ENCODE measurements around the gene ATP1B3.

Gene ATP1B3

DNA sequence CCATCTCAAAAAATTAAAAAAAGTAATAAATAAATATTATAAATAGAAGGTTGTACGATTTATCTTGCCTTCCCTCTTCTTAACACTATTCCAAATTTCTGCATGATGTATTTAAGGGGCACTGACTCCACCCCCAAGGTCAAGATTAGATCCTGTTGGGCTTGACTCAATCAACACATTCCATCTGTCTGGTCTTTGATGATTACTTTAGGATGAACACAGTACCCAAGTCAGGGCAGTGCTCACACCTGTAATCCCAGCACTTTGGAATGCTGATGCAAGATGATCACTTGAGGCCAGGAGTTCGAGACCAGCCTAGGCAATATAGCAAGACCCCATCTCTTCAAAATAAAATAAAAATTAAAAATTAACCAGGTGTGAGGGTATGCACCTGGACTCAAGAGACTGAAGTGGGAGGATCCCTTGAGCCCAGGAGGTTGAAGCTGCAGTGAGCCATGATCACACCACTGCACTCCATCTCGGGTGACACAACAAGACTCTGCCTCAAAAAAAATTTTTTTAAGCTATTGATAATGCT lies 14.1 kb upstream of the ATP1B3 start:
- H3K4me3 ChIP-seq (ENCODE audit: low read depth in 1 of 2, low read length in 2 of 2): no peak overlapping the region
- no peak overlapping the region for H3K27ac ChIP-seq (ENCODE audit: low read depth, low read length)
- no peak overlapping the region for H3K9ac ChIP-seq (ENCODE audit: low read length)
- H3K36me3 ChIP-seq (ENCODE audit: insufficient read depth, low read length): no peaks in the 10 kb centered on the region
- H3K4me1 ChIP-seq (ENCODE audit: insufficient read depth, low read length): no peaks in the 10 kb centered on the region
- no peaks in the 10 kb centered on the region for H3K27me3 ChIP-seq (ENCODE audit: control insufficient read depth in 1 of 2, insufficient read depth in 2 of 2, low read length in 2 of 2)
- H3K9me3 ChIP-seq (ENCODE audit: low read length): no peaks in the 10 kb centered on the region

DNA sequence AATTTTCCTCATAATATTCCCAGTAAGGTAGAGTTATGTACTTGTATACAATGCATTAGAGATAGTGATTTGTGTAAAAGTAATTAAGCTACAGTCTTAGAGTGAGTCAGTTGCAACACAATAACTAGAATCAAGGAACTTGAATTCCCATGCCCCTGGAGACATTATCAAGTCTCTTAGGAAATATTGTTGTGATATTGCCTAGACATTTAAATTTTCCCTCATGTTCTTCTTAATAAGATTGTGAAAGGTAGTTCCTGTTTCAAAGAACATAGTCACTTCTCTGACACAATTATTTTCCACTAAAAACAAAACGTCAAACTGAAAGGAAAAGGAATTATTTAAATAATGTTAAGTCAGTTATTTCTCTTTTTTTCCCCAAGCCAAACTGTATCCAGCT lies 13.0 kb upstream of the ATP1B3 start:
- no peaks in the 10 kb centered on the region for H3K4me1 ChIP-seq (ENCODE audit: insufficient read depth, low read length)
- no peak overlapping the region for H3K4me3 ChIP-seq (ENCODE audit: low read depth in 1 of 2, low read length in 2 of 2)
- no peak overlapping the region for H3K27ac ChIP-seq (ENCODE audit: low read depth, low read length)
- no peak overlapping the region for H3K9ac ChIP-seq (ENCODE audit: low read length)
- H3K27me3 ChIP-seq (ENCODE audit: control insufficient read depth in 1 of 2, insufficient read depth in 2 of 2, low read length in 2 of 2): no peaks in the 10 kb centered on the region
- H3K9me3 ChIP-seq (ENCODE audit: low read length): no peaks in the 10 kb centered on the region
- H3K36me3 ChIP-seq (ENCODE audit: insufficient read depth, low read length): no peaks in the 10 kb centered on the region

DNA sequence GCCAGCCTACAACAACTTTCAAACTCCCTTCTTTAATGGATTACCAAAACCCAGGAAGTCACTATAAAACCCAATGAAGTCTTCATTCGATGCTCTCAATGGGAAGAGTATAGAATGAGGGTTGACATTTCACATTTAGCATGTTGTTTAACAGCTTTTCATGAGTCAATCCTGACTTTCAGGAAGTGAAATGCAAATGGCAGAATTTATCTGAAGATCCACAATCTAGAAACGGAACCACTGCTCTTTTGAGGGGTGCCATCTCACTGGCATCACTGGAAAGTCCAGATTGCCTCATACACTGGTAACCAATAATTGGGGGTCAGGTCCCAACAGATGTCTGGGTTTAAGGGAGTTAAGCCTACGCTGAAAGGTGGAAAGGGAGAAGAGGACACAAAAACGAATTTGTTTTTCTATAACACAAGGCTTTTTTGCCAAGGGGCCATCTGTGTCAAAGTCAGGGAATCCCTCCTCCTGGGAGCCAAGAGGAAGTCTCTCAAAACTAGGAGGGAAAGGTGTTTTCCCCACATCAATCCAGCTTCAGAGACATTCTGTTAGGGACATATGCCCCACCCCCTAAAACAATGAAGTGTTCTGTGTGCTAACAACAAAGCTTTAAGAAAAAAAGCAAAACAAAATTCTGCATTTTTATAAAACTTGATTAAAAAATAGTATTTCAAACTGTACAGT lies 12.0 kb upstream of the ATP1B3 start:
- H3K4me1 ChIP-seq (ENCODE audit: insufficient read depth, low read length): no peaks in the 10 kb centered on the region
- no peak overlapping the region for H3K9ac ChIP-seq (ENCODE audit: low read length)
- H3K27me3 ChIP-seq (ENCODE audit: control insufficient read depth in 1 of 2, insufficient read depth in 2 of 2, low read length in 2 of 2): no peaks in the 10 kb centered on the region
- H3K36me3 ChIP-seq (ENCODE audit: insufficient read depth, low read length): no peaks in the 10 kb centered on the region
- H3K4me3 ChIP-seq (ENCODE audit: low read depth in 1 of 2, low read length in 2 of 2): no peak overlapping the region
- no peaks in the 10 kb centered on the region for H3K9me3 ChIP-seq (ENCODE audit: low read length)
- no peak overlapping the region for H3K27ac ChIP-seq (ENCODE audit: low read depth, low read length)

DNA sequence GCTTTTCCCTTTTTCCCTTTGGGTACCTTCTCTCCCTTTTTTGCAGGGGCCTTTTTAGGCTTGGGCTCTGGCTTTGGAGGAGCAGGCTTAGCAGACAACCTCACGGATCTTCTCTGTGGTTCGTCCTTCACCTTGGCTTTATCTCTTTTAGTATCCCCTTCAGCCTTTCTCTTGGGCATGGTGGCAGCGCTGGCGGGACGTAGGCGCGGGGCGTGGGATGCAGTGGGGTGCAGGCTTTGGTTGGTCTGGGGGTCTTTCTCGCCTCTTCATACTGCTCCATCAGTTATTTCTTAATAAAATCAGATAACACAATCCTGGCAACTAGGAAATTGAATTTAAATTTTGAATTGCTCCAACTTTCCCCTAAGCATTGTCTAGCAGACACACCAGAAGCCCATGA lies 11.3 kb upstream of the ATP1B3 start:
- no peaks in the 10 kb centered on the region for H3K9me3 ChIP-seq (ENCODE audit: low read length)
- H3K27me3 ChIP-seq (ENCODE audit: control insufficient read depth in 1 of 2, insufficient read depth in 2 of 2, low read length in 2 of 2): no peaks in the 10 kb centered on the region
- no peaks in the 10 kb centered on the region for H3K36me3 ChIP-seq (ENCODE audit: insufficient read depth, low read length)
- H3K4me3 ChIP-seq (ENCODE audit: low read depth in 1 of 2, low read length in 2 of 2): no peak overlapping the region
- H3K27ac ChIP-seq (ENCODE audit: low read depth, low read length): no peak overlapping the region
- no peaks in the 10 kb centered on the region for H3K4me1 ChIP-seq (ENCODE audit: insufficient read depth, low read length)
- H3K9ac ChIP-seq (ENCODE audit: low read length): no peak overlapping the region

DNA sequence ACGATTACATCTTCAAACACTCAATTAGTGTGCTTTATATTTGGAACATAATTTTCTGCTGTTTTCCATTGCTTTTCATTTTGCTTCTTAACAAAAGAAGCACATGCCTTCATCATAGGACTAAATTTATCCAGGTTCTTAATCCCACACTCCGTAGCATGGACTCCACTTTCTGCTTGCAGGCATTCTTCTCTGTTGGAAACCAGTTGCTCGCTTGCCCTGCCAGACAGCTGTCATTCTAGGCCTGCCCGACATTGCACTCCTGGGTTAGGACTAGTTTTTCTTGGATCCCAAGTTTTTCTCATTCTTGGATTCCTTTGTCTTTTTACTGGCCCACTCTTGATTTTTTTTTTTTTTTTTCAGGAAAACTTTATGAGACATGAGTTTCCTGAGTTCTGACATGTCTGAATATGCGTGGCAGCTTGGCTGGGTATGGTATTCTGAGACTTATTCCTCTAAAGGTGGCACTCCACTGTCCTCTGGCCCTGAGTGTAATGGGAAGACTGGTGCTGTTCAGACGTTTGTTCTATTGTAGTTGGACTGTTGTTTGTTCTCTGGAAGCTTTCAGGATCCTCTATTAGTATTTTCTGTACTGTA lies 6.3 kb upstream of the ATP1B3 start:
- H3K27me3 ChIP-seq (ENCODE audit: control insufficient read depth in 1 of 2, insufficient read depth in 2 of 2, low read length in 2 of 2): no peaks in the 10 kb centered on the region
- peaks cover 3% of the 10 kb centered on the region for H3K4me1 ChIP-seq (ENCODE audit: insufficient read depth, low read length)
- H3K9me3 ChIP-seq (ENCODE audit: low read length): no peaks in the 10 kb centered on the region
- no peak overlapping the region for H3K27ac ChIP-seq (ENCODE audit: low read depth, low read length)
- H3K4me3 ChIP-seq (ENCODE audit: low read depth in 1 of 2, low read length in 2 of 2): no peak overlapping the region
- H3K9ac ChIP-seq (ENCODE audit: low read length): no peak overlapping the region
- H3K36me3 ChIP-seq (ENCODE audit: insufficient read depth, low read length): no peaks in the 10 kb centered on the region

DNA sequence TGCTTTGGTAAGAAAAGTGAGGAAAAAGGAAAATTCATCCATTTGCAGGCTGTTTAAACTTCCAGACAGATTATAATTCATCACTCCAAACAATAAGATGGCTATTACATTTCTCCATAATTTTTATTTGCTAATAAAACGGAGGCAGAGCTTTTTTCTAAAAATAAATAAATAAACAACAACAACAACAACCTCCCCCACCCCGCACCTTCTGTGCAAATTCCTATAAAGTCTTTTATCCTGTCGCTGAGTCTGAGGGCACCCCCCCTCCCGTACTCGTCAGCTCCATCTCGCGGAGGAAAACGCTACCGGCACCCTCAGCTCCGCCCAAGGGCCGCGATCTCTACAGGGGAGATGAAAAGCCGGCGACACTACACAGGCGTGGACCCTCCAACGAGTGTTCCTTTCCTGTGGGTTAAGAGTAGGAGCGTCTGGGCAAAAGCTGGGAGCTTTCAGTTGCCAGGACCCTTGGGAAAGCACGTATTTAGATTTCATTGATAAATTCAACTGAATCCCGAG lies 1.0 kb upstream of the ATP1B3 start:
- Histone ChIP-seq H3K27me3 (ENCODE audit: control insufficient read depth in 1 of 2, insufficient read depth in 2 of 2, low read length in 2 of 2) (no peaks in the 10 kb centered on the region), H3K4me1 (ENCODE audit: insufficient read depth, low read length) (peaks cover 21% of the 10 kb centered on the region), H3K9ac (ENCODE audit: low read length) (peak overlapping the region; percentile 92), H3K36me3 (ENCODE audit: insufficient read depth, low read length) (no peaks in the 10 kb centered on the region), H3K27ac (ENCODE audit: low read depth, low read length) (peak overlapping the region; percentile 99), H3K4me3 (ENCODE audit: low read depth in 1 of 2, low read length in 2 of 2) (peak overlapping the region; percentile 72 to 77), H3K9me3 (ENCODE audit: low read length) (no peaks in the 10 kb centered on the region)

DNA sequence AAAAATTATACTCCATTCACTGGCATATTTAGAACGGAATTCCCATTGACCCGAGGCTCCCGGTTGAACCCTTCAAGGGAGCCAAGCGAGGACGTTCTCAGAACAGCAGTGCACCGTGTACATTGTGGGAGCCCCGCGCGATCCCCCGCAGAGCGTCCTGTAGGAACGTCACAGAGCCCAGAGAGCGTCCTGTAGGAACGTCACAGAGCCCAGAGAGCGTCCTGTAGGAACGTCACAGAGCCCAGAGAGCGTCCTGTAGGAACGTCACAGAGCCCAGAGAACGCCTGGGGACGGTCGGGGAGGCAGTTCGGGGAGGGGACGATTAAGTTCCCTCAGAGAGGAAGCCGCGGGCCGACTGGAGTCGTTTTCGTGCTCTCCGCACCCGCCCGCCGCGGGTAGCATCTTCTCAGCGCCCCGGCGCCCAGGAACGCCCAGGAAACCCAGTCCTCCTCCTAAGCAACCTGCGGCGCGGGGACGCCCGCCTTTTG lies 506 bp upstream of the ATP1B3 start:
- no peaks in the 10 kb centered on the region for H3K36me3 ChIP-seq (ENCODE audit: insufficient read depth, low read length)
- H3K27ac ChIP-seq (ENCODE audit: low read depth, low read length): peak overlapping the region; percentile 99
- no peaks in the 10 kb centered on the region for H3K9me3 ChIP-seq (ENCODE audit: low read length)
- peak overlapping the region; percentile 92 for H3K9ac ChIP-seq (ENCODE audit: low read length)
- peak overlapping the region; percentile 72 to 77 for H3K4me3 ChIP-seq (ENCODE audit: low read depth in 1 of 2, low read length in 2 of 2)
- no peaks in the 10 kb centered on the region for H3K27me3 ChIP-seq (ENCODE audit: control insufficient read depth in 1 of 2, insufficient read depth in 2 of 2, low read length in 2 of 2)
- H3K4me1 ChIP-seq (ENCODE audit: insufficient read depth, low read length): peaks cover 21% of the 10 kb centered on the region

DNA sequence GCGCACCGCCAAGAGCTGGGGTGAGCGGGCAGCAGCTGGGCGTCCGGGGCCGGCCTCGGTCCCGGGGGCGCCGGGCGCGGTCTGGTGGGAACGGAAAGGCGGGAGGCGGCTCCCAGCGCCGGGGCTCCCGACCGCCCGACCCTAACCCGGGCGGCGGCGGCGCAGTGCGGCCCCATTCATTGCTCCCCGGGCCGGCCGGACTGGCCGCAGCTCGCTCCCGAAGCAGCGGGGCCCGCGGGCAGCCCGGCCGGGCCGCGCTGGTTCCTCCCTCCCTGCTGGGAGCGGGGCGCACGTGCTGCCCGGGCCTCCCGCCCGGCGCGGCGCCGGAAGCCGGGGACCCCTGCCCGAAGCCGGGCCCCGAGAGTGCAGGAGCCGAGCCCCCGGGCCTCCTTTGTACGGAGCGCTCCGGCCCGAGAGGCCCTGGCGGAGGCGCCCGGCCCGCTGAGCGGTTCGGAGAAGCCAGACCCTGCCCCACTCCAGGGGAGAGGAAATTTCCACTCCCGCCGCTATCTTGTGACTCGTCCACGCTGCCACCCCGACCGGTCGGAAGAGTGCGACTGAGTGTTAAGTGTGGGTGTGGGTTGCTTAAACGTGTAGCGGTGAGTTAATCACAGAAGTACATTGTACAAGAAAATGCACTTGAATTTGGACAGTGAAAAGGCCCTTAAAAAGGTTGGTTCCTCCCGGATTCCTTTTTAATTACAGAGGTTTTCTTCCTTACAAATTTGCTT lies 613 bp downstream of the ATP1B3 start:
- H3K9me3 ChIP-seq (ENCODE audit: low read length): no peaks in the 10 kb centered on the region
- H3K27ac ChIP-seq (ENCODE audit: low read depth, low read length): peak overlapping the region; percentile 98
- H3K4me3 ChIP-seq (ENCODE audit: low read depth in 1 of 2, low read length in 2 of 2): peak overlapping the region; percentile 87 to 89
- no peaks in the 10 kb centered on the region for H3K27me3 ChIP-seq (ENCODE audit: control insufficient read depth in 1 of 2, insufficient read depth in 2 of 2, low read length in 2 of 2)
- peaks cover 21% of the 10 kb centered on the region for H3K4me1 ChIP-seq (ENCODE audit: insufficient read depth, low read length)
- H3K9ac ChIP-seq (ENCODE audit: low read length): peak overlapping the region; percentile 86
- no peaks in the 10 kb centered on the region for H3K36me3 ChIP-seq (ENCODE audit: insufficient read depth, low read length)

DNA sequence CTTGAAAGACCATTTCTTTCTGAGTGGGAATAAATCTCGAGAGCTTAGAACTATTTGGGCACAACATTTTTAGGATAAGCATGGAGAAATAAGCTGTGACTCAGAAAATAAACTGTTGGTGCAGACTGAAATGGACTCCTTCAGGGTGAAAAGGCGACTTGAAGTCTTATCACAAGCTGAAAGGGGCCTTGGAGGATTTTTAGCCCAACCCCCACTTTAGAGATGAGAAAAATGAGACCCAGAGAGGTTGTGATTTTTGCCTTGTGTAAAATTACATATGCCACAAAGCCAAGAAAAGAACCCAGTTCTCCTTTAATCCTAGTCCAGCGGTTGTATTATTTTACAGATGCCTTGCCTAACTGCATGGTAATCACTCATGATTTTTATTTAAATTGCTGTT lies 1.5 kb downstream of the ATP1B3 start:
- no peaks in the 10 kb centered on the region for H3K36me3 ChIP-seq (ENCODE audit: insufficient read depth, low read length)
- no peaks in the 10 kb centered on the region for H3K9me3 ChIP-seq (ENCODE audit: low read length)
- H3K4me1 ChIP-seq (ENCODE audit: insufficient read depth, low read length): peaks cover 21% of the 10 kb centered on the region
- no peaks in the 10 kb centered on the region for H3K27me3 ChIP-seq (ENCODE audit: control insufficient read depth in 1 of 2, insufficient read depth in 2 of 2, low read length in 2 of 2)
- H3K27ac ChIP-seq (ENCODE audit: low read depth, low read length): peak overlapping the region; percentile 98
- peak overlapping the region; percentile 87 to 89 for H3K4me3 ChIP-seq (ENCODE audit: low read depth in 1 of 2, low read length in 2 of 2)
- peak overlapping the region; percentile 86 for H3K9ac ChIP-seq (ENCODE audit: low read length)

DNA sequence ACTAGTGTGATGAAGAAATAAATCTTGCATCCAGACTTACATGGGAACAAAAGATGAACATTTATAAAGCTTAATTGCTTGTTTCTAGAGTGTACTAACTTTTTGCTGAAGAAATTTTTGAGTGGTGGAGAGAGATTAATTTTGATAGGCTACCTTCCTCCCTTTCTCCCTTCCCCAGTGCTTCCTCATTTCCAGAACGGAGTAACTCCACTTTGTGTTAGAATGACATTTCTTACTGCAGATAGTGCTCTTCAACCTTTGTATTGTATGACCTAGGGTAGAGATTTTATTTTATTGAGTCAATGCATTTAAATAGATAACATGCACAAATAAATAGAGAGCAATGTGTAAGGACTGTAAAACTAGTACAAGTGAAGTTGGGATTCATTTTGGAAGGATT lies 1.9 kb downstream of the ATP1B3 start:
- Histone ChIP-seq H3K9me3 (ENCODE audit: low read length) (no peaks in the 10 kb centered on the region), H3K27ac (ENCODE audit: low read depth, low read length) (no peak overlapping the region), H3K9ac (ENCODE audit: low read length) (peak overlapping the region; percentile 86), H3K4me1 (ENCODE audit: insufficient read depth, low read length) (peaks cover 21% of the 10 kb centered on the region), H3K27me3 (ENCODE audit: control insufficient read depth in 1 of 2, insufficient read depth in 2 of 2, low read length in 2 of 2) (no peaks in the 10 kb centered on the region), H3K4me3 (ENCODE audit: low read depth in 1 of 2, low read length in 2 of 2) (peak overlapping the region; percentile 87 to 89), H3K36me3 (ENCODE audit: insufficient read depth, low read length) (no peaks in the 10 kb centered on the region)

DNA sequence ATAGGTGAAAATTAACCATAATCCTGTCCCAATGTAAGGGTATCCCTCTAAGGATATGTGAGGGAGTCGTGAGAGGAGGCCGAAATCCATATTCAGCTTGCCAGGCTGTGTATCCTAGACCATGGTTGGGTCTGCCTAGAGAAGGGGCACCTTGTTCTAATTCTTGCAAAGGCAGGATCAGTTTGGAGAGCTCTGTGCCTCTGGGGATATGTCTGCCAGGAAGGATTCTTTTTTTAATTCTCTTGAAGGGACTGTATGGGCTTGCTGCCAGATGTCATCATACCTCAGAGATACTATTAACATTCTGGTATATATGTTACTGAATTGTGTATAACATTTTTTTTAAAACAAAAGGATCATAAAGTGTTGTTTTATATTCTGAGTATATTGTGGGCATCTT lies 2.4 kb downstream of the ATP1B3 start:
- H3K9me3 ChIP-seq (ENCODE audit: low read length): no peaks in the 10 kb centered on the region
- no peaks in the 10 kb centered on the region for H3K36me3 ChIP-seq (ENCODE audit: insufficient read depth, low read length)
- peaks cover 21% of the 10 kb centered on the region for H3K4me1 ChIP-seq (ENCODE audit: insufficient read depth, low read length)
- H3K27ac ChIP-seq (ENCODE audit: low read depth, low read length): no peak overlapping the region
- no peak overlapping the region for H3K9ac ChIP-seq (ENCODE audit: low read length)
- peak overlapping the region in 1 of 2 donors; percentile 89 for H3K4me3 ChIP-seq (ENCODE audit: low read depth in 1 of 2, low read length in 2 of 2)
- H3K27me3 ChIP-seq (ENCODE audit: control insufficient read depth in 1 of 2, insufficient read depth in 2 of 2, low read length in 2 of 2): no peaks in the 10 kb centered on the region

Measured in muscle layer of colon (tissue), 2 donors.